M059J (cell line): ENCODE data around the gene ZNF66. TPM values are rescaled to one million over a fixed set of nuclear protein-coding genes. Genes with fewer than 3 reads are reported as not detected.
"Not testable (repeated sequence)": the region's sequence is repeated elsewhere in the genome, so short reads cannot be mapped to it uniquely, and the experiment has no call there.

Experiments used
- DNase-seq: peaks from one replicate; pipeline ENCODE4 v3.0.0-alpha.2; 2012; ENCODE audit warnings: low read depth
- total RNA-seq: library from RNA; depleted of rRNA; stranded (reverse); fragments of >200 nt; shearing (Covaris generic); gene quantifications from 2 replicates; pipeline ENCODE4 v1.2.3, GENCODE V29; 2014; rRNA removed

Gene ZNF66
- total RNA-seq, result 0.69 and 1.6 TPM in 2 replicates

DNA sequence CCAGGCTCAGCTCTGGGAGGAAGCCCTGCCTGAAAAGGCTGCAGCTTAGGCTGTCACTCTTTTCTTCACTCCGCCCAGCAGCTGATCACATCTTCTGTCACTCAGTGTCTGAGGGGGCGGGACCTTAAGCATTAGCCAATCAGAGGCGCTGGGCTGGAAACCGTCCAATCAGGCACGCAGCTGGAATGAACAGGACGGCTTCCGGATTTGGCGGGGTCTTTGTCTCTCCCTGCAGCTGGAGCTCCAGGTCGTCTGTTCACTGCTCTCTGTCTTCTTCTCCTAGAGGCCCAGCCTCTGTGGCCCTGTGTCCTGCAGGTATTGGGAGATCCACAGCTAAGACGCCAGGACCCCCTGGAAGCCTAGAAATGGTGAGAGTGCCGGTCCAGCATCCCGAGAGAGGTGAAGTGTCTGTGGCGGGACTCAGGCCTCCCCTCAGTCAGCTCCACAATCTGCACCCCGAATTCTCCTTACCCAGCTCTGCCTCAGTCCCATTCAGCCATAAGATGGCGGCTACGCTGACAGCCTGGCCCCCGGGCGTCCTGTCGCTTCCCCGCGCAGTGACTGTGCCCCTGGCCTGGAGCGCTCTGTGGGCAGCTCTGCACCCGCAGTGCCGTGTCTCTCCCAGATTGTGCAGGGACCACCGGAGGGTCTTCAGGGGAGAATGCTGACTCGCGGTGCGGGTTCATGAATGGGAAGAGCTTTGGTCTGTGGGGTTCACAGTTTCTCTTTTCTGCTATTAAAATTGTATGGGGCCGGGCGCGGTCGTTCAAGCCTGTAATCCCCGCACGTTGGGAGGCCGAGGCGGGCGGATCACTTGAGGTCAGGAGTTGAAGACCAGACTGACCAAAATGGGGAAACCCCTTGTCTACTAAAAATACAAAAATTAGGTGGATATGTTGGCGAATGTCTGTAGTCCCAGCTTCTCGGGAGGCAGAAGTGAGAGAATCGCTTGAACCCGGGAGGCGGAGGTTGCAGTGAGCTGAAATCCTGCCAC lies at the start of gene ZNF66:
TSS of gene ZNF66 (plus strand) at position 222 of the 994 bp plus-strand sequence. CDS start at position 366, 144 bp downstream.
- DNase-seq, result peak; percentile 93

DNA sequence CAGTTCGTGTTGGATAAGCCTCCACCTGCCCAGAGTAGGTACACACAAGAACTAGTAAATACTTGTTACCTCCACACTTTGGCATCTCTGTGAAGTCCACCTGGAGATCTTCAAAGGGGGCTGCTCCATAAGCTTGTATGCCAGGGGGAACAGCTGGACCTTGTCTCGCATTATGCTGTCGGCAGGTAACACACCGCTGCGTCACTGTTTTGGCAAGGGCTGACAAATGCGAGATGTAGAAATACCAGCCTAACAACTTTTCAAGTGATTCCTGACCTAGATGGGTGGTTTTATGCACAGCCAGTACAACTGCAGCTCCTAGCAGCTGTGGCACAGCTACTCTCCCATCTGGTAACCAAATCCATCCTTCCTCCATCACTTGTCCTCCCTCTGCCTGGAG lies 25.9 kb upstream of the ZNF66 start:
- DNase-seq, result not testable (repeated sequence)

DNA sequence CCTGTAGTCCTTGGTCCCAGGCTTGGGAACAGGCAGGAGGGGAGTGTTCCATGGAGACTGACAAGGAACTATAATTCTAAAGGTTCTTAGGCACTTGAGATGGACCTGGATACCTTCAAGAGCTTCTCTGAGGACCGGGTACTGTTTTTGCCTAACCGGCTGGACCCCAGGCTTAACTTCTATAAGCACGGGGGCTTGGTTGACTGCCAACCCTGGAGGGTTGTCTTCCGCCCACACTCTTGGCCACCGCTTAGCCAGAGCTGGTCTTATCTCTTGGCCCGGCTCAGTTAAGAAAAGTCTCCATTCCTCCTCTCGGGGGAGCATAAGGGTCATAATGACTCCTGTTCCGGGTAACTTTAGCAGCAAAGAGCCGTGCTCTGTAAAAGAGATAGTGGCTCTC lies 23.8 kb upstream of the ZNF66 start:
- DNase-seq, result not testable (repeated sequence)

DNA sequence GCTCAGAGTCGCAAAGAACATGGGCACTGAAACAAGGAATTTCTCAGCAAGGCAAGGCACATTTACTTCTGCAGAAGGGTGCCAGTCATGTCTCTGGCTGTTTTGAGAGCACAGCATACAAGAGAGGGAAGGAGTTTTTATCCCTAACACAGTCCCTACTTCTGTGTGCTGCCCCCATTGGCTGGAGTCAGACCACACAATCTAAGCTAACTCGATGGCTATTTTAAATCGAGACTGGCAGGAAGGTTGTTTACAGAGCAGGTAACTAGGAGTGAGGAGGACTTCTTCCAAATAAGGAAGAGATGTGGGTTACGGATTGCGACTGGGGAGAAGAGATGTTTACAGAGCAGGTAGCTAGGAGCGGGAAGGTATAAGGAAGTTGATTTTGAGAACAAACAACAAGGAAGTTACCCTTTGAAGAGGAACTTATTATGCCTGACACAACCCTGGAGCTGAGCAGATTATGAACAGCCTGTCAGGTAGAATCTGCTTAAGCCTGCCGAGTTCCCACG lies 6.8 kb upstream of the ZNF66 start:
- DNase-seq, result not testable (repeated sequence)

DNA sequence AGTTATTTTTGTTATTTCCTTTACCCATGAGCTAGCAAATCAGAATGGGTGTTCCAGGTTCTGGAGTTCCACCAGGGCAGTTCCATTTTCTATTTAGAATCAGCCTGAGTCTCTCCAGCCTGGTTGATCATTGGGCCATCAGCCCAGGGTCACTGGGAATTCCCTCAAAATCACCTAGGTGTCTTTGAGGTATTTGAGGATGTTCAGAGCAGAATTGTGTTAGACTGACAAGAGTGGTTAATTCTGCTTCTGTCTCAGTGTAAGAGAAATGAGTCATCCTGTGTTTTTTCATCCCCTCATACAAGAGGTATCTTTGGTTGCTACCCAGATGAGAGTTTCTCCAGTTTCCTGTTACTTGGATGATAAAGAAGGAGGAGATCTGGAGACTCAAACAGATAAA lies 11.7 kb downstream of the ZNF66 start:
- no peak for DNase-seq

DNA sequence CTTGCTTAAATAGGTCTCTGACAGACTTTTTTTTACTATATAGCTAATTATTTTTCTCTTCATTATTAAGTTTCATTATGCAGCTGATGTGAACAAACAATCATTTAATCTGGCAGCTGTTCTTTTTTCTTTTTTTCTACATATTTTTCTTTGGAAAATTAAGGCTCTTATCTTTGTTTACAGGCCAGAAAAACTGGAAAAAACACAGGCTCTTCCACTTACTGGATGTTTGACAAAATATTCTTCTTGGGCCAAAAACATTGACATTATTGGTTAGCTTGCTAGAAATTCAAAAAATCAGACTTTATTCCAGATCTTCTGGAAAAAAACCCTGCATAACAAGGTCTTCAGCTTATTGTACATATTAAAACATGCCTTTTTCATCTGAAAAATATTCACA lies 15.7 kb downstream of the ZNF66 start:
- no peak for DNase-seq

DNA sequence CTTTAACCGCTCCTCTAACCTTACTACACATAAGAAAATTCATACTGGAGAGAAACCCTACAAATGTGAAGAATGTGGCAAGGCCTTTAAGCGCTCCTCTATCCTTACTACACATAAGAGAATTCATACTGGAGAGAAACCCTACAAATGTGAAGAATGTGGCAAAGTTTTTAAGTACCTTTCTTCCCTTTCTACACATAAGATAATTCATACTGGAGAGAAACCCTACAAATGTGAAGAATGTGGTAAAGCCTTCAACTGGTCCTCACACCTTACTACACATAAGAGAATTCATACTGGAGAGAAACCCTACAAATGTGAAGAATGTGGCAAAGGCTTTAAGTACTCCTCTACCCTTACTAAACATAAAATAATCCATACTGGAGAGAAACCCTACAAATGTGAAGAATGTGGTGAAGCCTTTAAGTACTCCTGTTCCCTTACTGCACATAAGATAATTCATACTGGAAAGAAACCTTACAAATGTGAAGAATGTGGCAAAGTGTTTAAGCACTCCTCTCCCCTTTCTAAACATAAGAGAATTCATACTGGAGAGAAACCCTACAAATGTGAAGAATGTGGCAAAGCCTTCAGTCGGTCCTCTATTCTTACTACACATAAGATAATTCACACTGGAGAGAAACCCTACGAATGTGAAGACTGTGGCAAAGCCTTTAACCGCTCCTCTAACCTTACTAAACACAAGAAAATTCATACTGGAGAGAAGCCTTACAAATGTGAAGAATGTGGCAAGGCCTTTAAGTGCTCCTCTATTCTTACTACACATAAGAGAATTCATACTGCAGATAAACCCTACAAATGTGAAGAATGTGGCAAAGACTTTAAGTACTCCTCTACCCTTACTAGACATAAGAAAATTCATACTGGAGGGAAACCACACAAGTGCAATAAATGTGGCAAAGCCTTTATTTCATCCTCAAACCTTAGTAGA lies 30.5 kb downstream of the ZNF66 start:
- DNase-seq, result not testable (repeated sequence)

DNA sequence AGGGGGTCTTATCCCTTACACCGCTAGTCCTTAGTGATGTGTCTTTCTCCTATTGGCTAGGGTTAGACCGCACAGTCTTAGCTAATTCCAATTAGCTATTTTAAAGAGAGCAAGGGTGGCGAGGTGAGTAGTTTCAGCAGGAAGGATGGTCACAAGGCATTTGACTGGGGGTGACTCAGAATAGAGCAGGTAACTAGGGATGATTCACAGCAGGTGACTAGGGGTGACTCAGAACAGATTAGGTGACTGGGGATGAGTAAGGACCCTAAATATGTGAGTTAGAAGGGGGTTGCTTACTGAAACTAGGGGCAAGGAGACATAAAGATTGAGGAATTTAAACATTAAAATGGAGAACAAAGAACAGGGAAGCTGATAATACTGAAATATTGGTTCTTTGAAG lies 64.3 kb downstream of the ZNF66 start:
- DNase-seq, result peak; percentile 8

Other genes starting within 250 kb of the ZNF66 start
- 0.20 and 0.27 TPM in 2 replicates for gene ZNF737, start 210.5 kb upstream of the ZNF66 start, total RNA-seq
- gene ZNF626, start 114.7 kb upstream of the ZNF66 start, total RNA-seq, result 2.3 and 2.4 TPM in 2 replicates
- 21.0 and 21.9 TPM in 2 replicates for gene ZNF85, start 146.9 kb downstream of the ZNF66 start, total RNA-seq
- 15.3 and 21.6 TPM in 2 replicates for gene ZNF430, start 244.4 kb downstream of the ZNF66 start, total RNA-seq